NCI-H1092 treated with DMSO at 0.1 percent for 48 hours (cell line): ENCODE data around the gene AMBP.
"Not testable (repeated sequence)": the region's sequence is repeated elsewhere in the genome, so short reads cannot be mapped to it uniquely, and the experiment has no call there.

Experiments
- DNase-seq: peaks from one replicate; lab custom pipeline; 2025; lab: John Stamatoyannopoulos, UW

Gene AMBP

DNA sequence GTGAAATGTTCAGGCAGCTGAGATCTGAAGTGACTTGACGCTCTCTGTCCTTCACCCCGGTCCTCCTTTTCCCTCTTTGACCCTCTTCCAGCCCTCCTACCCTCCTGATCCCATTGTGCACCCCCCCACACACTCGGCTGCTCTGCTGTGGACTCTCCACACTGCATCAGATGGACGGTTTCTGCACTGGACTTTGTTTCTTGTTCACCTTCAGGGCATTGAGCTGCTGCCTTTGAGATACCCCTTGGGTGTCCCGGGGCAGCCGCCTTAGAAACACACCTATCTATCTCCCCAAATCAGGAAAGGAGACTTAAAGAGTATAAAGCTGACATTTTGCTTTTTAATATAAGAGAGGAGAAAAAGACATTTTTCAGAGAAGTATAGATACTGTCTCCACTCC lies 27.5 kb downstream of the AMBP start:
- DNase-seq, result no peak

DNA sequence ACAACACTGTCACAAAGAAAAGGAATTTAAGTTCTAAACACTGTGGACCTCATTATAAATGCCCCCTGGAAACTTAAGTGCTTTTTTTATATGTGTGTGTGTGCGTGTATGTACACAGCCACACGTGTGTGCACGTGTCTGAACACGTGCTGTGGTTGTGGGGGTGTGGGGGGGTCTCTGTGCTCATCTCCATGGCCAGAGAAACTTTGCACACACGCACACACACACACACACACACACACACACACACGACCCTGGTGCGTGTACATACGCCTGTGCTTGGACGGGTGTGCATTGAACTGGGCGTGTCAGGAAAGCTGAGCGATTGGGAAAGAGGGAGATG lies 27.9 kb downstream of the AMBP start:
- DNase-seq, result no peak

GRCh38 chr9:114049441-114050225 lies 28.5 kb downstream of the AMBP start:
- no peak for DNase-seq

DNA sequence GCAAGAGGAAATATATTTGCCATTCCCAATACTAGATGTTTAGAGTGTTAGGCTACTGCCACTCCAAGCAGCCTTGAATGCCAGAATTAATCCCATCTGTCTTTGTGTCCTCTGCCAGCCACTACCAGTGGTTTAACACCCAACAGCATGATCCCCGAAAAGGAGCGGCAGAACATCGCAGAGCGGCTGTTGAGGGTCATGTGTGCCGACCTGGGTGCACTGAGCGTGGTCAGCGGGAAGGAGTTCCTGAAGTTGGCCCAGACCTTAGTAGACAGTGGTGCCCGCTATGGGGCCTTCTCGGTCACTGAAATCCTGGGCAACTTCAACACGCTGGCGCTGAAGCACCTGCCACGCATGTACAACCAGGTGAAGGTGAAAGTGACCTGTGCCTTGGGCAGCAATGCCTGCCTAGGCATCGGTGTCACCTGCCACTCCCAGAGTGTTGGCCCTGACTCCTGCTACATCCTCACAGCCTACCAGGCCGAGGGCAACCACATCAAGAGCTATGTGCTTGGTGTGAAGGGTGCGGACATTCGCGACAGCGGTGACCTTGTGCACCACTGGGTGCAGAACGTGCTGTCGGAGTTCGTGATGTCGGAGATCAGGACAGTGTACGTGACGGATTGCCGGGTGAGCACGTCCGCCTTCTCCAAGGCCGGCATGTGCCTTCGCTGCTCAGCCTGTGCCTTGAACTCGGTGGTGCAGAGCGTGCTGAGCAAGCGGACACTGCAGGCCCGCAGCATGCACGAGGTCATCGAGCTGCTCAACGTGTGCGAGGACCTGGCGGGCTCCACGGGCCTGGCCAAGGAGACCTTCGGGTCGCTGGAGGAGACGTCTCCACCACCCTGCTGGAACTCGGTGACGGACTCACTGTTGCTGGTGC lies 29.3 kb downstream of the AMBP start:
- DNase-seq, result no peak

- no peak for DNase-seq
Measured at GRCh38 chr9:114047717-114048116, 30.4 kb downstream of the AMBP start.

- DNase-seq, result no peak
Measured at GRCh38 chr9:114046875-114047274, 31.2 kb downstream of the AMBP start.

DNA sequence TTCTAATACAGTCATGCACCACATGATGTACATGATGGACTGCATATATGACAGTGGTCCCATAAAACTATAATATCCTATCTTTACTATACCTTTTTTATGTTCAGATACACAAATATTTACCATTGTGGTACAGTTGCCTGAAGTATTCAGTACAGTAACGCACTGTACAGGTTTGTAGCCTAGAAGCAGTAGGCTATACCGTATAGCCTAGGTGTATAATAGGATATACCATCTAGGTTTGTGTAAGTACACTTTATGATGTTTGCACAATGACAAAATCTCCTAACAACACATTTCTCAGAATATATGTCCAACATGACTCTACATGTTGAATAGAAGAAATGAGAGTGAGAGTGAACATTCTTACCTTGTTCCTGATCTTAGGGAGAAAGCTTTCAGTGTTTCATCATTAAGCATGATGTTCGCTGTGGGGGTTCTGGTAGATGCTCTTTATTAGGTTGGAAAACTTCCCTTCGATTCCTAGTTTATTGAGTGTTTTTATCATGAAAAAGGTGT lies 31.8 kb downstream of the AMBP start:
- no peak for DNase-seq

GRCh38 chr9:114043660-114044059 lies 34.4 kb downstream of the AMBP start:
- DNase-seq, result not testable (repeated sequence)

- DNase-seq, result no peak
Measured at GRCh38 chr9:114039484-114039883, 38.6 kb downstream of the AMBP start.

GRCh38 chr9:114038724-114039313 lies 39.3 kb downstream of the AMBP start:
- no peak for DNase-seq

DNA sequence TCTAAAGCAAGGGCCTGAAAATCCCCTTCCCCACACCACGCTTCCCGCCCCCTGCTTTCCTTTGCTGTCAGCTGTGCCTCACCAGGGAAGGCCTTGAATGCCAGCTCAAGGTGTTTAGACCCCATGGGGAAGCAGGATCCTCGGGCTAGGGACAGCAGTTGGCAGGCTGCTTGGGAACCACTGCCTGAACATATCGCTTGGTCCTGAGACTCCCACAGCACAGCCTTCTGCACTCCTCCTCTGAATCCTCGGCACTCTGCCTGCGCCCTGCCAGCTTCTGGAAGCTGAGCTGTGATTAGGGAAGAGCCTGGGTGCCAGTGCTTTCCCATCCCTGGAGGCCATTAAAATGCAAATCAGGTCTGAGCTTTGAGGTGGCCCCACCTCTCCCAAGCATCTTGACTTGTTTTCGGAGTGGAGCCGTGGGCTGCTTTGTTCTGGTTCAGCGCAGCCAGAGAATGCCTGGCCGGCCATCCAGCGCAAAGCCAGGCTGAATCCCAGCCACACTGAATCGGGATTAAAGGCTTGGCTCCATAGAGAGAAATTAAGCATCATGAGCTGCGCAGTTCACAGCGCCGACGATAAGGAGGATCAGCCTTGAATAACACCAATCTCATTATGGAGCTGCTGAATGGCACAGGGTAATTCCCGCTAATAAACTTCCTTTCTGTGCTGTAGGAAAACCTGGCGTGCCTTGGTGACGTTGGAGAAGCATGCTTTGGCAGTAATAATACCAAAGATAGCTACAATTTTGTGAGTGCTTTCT lies 40.0 kb downstream of the AMBP start:
- no peak for DNase-seq

DNA sequence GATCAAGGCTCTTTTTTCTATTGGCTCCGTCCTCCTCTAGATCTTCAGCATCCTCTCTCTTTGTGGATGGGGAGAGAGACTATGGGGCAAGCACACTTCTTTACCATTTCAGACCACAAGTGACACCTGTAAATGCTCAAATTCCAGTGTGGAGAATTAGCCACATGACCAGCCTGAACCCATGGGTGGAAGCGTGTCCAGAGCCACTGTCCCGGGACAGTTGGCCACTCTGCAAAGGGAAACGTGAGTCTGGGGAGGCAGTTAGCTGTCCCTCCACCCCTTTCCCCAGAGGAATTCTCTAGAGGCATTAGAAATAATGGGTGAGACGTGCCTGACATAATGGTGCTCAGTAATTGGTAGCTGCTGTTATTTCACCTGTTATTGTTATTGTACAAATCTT lies 40.9 kb downstream of the AMBP start:
- no peak for DNase-seq

- DNase-seq, result no peak
Measured at GRCh38 chr9:114035845-114036801, 42.0 kb downstream of the AMBP start.

DNA sequence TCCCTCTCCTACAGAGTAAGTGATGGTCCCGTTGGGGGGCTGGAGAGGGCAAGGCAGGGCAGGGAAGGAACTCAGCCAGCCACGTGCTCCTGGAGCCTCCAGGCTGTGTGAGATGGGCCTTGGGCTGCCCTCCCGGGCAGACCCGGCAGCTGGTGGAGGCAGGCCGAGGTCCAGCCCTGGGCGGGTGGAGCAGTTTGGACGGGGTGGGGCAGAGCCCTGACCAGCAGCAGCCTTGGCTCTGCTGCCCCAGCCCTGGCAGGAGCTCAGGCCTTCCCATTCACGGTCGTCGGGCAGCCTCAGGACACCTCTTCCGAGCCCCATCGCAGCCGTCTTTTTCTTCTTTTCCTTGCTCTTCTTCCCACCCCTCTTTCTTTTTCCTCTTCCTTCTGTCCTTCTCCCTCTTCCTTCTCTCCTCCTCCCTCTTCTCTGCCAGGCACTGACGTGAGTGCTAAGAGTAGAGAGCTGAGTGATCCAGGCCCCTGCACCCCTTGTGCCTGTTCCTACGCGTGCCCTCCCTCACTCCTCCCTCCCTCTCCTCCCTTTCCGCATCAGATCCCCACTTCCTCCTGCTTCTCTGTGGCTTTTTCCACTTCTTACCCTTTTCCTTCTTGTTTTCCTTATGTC lies 42.8 kb downstream of the AMBP start:
- DNase-seq, result no peak

GRCh38 chr9:114034661-114035062 lies 43.4 kb downstream of the AMBP start:
- DNase-seq, result peak; percentile 2

DNA sequence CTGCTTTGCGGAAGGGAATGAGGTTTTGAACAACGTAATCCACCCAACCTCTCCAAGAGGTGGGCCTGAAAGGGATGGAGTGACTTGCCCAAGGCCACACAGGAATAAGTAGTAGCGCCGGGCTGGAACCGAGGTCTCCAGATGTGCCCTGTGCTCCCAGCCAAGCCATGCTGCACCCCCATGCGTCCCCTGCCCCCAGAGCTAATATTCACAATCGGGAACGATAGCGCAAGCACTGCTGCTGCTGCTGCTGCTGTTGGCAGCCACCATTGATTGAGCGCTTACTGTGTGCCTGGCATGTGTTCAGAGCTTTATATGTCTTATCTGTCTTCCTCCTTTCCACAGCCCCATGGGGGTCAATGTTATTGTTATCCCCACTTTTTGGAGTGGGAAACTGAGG lies 43.9 kb downstream of the AMBP start:
- no peak for DNase-seq

GRCh38 chr9:114033397-114034103 lies 44.5 kb downstream of the AMBP start:
- peak; percentile 44 for DNase-seq

DNA sequence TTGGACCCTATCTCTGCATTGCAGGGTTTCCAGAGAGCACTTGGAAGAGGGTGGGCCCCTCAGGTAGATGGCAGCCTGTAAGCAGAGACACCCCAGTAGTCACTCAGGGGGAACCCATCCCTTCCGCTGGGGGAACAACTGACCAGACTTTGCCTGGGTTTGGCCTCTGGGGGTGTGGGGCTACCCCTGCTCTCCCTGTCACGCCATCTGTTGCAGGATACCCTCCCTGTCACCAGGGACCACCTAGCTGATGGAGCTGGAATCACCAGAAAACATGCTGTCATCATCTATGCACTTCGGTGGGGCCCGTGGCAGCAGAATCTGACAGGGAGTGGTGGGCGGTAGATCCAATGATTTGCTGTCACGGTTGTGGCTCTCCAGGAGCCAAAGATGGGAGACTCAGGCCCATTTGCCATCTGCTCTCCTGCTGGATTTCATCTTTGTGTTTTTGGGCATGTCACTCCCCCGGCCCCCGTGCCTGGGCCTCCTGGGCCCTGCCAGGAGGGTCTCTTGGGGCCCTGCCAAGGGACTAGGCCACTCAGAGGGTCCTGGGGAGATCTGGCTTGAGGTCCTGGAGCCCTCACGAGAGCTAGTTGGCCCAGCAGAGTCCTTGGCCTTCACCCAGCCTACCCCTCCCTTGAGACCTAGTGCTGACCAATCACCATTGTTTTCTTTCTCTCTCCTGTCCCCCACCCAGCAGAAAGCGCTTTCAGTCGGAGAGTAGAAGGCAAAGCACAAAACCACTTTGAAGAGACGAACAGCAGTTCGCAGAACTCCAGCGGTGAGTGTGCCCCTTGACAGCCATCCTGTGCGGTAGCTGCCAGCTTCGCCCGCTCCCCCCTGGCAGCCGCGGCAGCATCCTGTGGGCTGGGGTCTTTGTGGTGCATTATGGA lies 45.9 kb downstream of the AMBP start:
- no peak for DNase-seq
